Trophoblast cell (in vitro differentiated cells and primary cell): ENCODE measurements around the gene CIB1.
A peak's percentile ranks its signal among the peaks of the same experiment; 100 is the strongest.

Source experiments
- DNase-seq, 2 donors: peaks; one replicate each; pipeline ENCODE4 v3.0.0-alpha.2; 2016
- H2AFZ ChIP-seq: 2 replicates; pipeline ENCODE4 v1.6.1; 2013; ENCODE audit warnings: low read length, moderate library complexity, mild to moderate bottlenecking; ENCODE audit not compliant: insufficient read depth, poor library complexity
- H2AK5ac ChIP-seq: 2 replicates; pipeline ENCODE4 v1.6.1; 2013; ENCODE audit warnings: mild to moderate bottlenecking, low read length
- H2BK120ac ChIP-seq: 2 replicates; pipeline ENCODE4 v1.6.1; 2013; ENCODE audit warnings: low read length, mild to moderate bottlenecking, moderate library complexity; ENCODE audit not compliant: insufficient read depth, poor library complexity
- H2BK12ac ChIP-seq: 2 replicates; pipeline ENCODE4 v1.6.1; 2013; ENCODE audit warnings: mild to moderate bottlenecking, low read length, moderate library complexity
- H2BK5ac ChIP-seq: 2 replicates; pipeline ENCODE4 v1.6.1; 2013; ENCODE audit warnings: low read length, low read depth, moderate library complexity, mild to moderate bottlenecking; ENCODE audit not compliant: poor library complexity
- H3K14ac ChIP-seq: 2 replicates; pipeline ENCODE4 v1.6.1; 2013; ENCODE audit warnings: mild to moderate bottlenecking, low read length
- H3K18ac ChIP-seq: 2 replicates; pipeline ENCODE4 v1.6.1; 2013; ENCODE audit warnings: mild to moderate bottlenecking, low read length
- H3K23ac ChIP-seq: 2 replicates; pipeline ENCODE4 v1.6.1; 2013; ENCODE audit warnings: low read length
- H3K27ac ChIP-seq: 2 replicates; pipeline ENCODE4 v1.5.1; 2013; ENCODE audit warnings: low read depth, mild to moderate bottlenecking, inconsistent platforms, low read length, moderate library complexity
- H3K27me3 ChIP-seq: 2 replicates; pipeline ENCODE4 v1.6.1; 2013; ENCODE audit warnings: inconsistent platforms, mild to moderate bottlenecking, low read length, moderate library complexity; ENCODE audit not compliant: insufficient read depth
- H3K36me3 ChIP-seq, 2 experiments: 1 replicate in 1 of 2; 2 replicates in 1 of 2; pipeline ENCODE4 v1.6.1; 2013; ENCODE audit warnings: low read length in 2 of 2, mild to moderate bottlenecking in 2 of 2, moderate library complexity in 1 of 2; ENCODE audit not compliant: insufficient read depth in 2 of 2, control insufficient read depth in 1 of 2
- H3K4ac ChIP-seq: 2 replicates; pipeline ENCODE4 v1.6.1; 2013; ENCODE audit warnings: low read depth, mild to moderate bottlenecking, low read length, moderate library complexity
- H3K4me1 ChIP-seq, 2 experiments: 1 replicate in 1 of 2; 2 replicates in 1 of 2; pipeline ENCODE4 v1.6.1; 2013; ENCODE audit warnings: low read length in 2 of 2, mild to moderate bottlenecking in 2 of 2, moderate library complexity in 1 of 2; ENCODE audit not compliant: insufficient read depth in 2 of 2, control insufficient read depth in 1 of 2
- H3K4me2 ChIP-seq: 2 replicates; pipeline ENCODE4 v1.6.1; 2013; ENCODE audit warnings: inconsistent platforms, mild to moderate bottlenecking, low read length, moderate library complexity
- H3K4me3 ChIP-seq: 2 replicates; pipeline ENCODE4 v1.5.1; 2013; ENCODE audit warnings: mild to moderate bottlenecking, low read depth, low read length, inconsistent platforms
- H3K79me1 ChIP-seq: one replicate; pipeline ENCODE4 v1.6.1; 2013; ENCODE audit warnings: low read length
- H3K79me2 ChIP-seq: 2 replicates; pipeline ENCODE4 v1.6.1; 2013; ENCODE audit warnings: low read length, mild to moderate bottlenecking; ENCODE audit not compliant: control insufficient read depth, insufficient read depth, poor library complexity
- H3K9ac ChIP-seq: 2 replicates; pipeline ENCODE4 v1.6.1; 2013; ENCODE audit warnings: mild to moderate bottlenecking, low read length
- H3K9me3 ChIP-seq: 2 replicates; pipeline ENCODE4 v1.6.1; 2013; ENCODE audit warnings: low read depth, mild to moderate bottlenecking, control low read depth, inconsistent platforms, low read length; ENCODE audit not compliant: insufficient read depth
- H4K12ac ChIP-seq: 2 replicates; pipeline ENCODE4 v1.6.1; 2013; ENCODE audit warnings: low read depth, mild to moderate bottlenecking, low read length, moderate library complexity
- H4K8ac ChIP-seq: 2 replicates; pipeline ENCODE4 v1.6.1; 2013; ENCODE audit warnings: low read depth, mild to moderate bottlenecking, low read length, moderate library complexity
- H4K91ac ChIP-seq: one replicate; pipeline ENCODE4 v1.6.1; 2013; ENCODE audit warnings: low read depth, mild to moderate bottlenecking, low read length, moderate library complexity
- WGBS: extraction: QIAGEN DNeasy Blood & Tissue Kit; methylation state at CpG from one replicate; pipeline ENCODE4 v1.1.7; 2013; ENCODE audit warnings: missing lambda C conversion rate; ENCODE audit not compliant: insufficient read length, insufficient coverage; ENCODE audit errors: extremely low coverage; 5-methylcytosine and 5-hydroxymethylcytosine counted together

The CIB1 gene

GRCh38 chr15:90225047-90225446 is 8.7 kb downstream of the CIB1 start:
- H3K4me2 ChIP-seq: no peak overlapping the region
- H3K27me3 ChIP-seq: no peaks in the 10 kb centered on the region
- peaks cover 3% of the 10 kb centered on the region for H3K9me3 ChIP-seq
- H2BK120ac ChIP-seq: no peak overlapping the region
- no peak overlapping the region for H2AFZ ChIP-seq
- peaks cover 46 to 57% of the 10 kb centered on the region in 2 experiments for H3K36me3 ChIP-seq
- no peak overlapping the region for H3K23ac ChIP-seq
- no peak overlapping the region for H4K12ac ChIP-seq
- H3K4me3 ChIP-seq: no peak overlapping the region
- no peak overlapping the region for H2AK5ac ChIP-seq
- no peak overlapping the region for H3K18ac ChIP-seq
- WGBS: no CpG with 5 or more reads among the region's 17 CpGs
- no peaks in the 10 kb centered on the region for H3K4me1 ChIP-seq
- H3K14ac ChIP-seq: no peak overlapping the region
- H2BK12ac ChIP-seq: no peak overlapping the region
- H3K79me2 ChIP-seq: no peaks in the 10 kb centered on the region
- H3K4ac ChIP-seq: no peak overlapping the region
- no peak overlapping the region for H4K91ac ChIP-seq
- H4K8ac ChIP-seq: no peak overlapping the region
- no peak overlapping the region for H3K9ac ChIP-seq
- no peak for DNase-seq
- H3K27ac ChIP-seq: no peak overlapping the region
- no peaks in the 10 kb centered on the region for H3K79me1 ChIP-seq
- H2BK5ac ChIP-seq: no peak overlapping the region

- no peak overlapping the region for H2BK12ac ChIP-seq
- H3K14ac ChIP-seq: no peak overlapping the region
- peaks cover 3% of the 10 kb centered on the region for H3K9me3 ChIP-seq
- no peak overlapping the region for H3K27ac ChIP-seq
- no peak overlapping the region for H2AFZ ChIP-seq
- no peaks in the 10 kb centered on the region for H3K4me1 ChIP-seq
- no peak overlapping the region for H4K91ac ChIP-seq
- H4K8ac ChIP-seq: no peak overlapping the region
- no peaks in the 10 kb centered on the region for H3K79me1 ChIP-seq
- peaks cover 34 to 45% of the 10 kb centered on the region in 2 experiments for H3K36me3 ChIP-seq
- no peak overlapping the region for H3K23ac ChIP-seq
- no CpG with 5 or more reads among the region's 22 CpGs for WGBS
- H3K18ac ChIP-seq: no peak overlapping the region
- H3K4me3 ChIP-seq: no peak overlapping the region
- no peak overlapping the region for H2AK5ac ChIP-seq
- no peaks in the 10 kb centered on the region for H3K79me2 ChIP-seq
- H3K9ac ChIP-seq: no peak overlapping the region
- no peak overlapping the region for H3K4me2 ChIP-seq
- no peak for DNase-seq
- no peaks in the 10 kb centered on the region for H3K27me3 ChIP-seq
- H3K4ac ChIP-seq: no peak overlapping the region
- H2BK120ac ChIP-seq: no peak overlapping the region
- H4K12ac ChIP-seq: no peak overlapping the region
- no peak overlapping the region for H2BK5ac ChIP-seq
These were observed 10.1 kb downstream of the CIB1 start for GRCh38 chr15:90223441-90224165.

GRCh38 chr15:90222547-90222946 is 11.2 kb downstream of the CIB1 start:
- no peaks in the 10 kb centered on the region for H3K79me2 ChIP-seq
- H2BK12ac ChIP-seq: no peak overlapping the region
- WGBS: no CpG with 5 or more reads among the region's 2 CpGs

GRCh38 chr15:90221246-90221900 is 12.4 kb downstream of the CIB1 start:
- no peak overlapping the region for H2AK5ac ChIP-seq
- no peaks in the 10 kb centered on the region for H3K27me3 ChIP-seq
- no peak overlapping the region for H3K9ac ChIP-seq
- H2BK5ac ChIP-seq: no peak overlapping the region
- H4K91ac ChIP-seq: no peak overlapping the region
- H2BK12ac ChIP-seq: no peak overlapping the region
- no peaks in the 10 kb centered on the region for H3K4me1 ChIP-seq
- no peak overlapping the region for H2BK120ac ChIP-seq
- DNase-seq: peak; percentile 84 to 96
- H3K4me2 ChIP-seq: no peak overlapping the region
- no peaks in the 10 kb centered on the region for H3K79me2 ChIP-seq
- peaks cover 3% of the 10 kb centered on the region for H3K9me3 ChIP-seq
- H3K14ac ChIP-seq: no peak overlapping the region
- H4K12ac ChIP-seq: no peak overlapping the region
- H3K79me1 ChIP-seq: no peaks in the 10 kb centered on the region
- peaks cover 24 to 29% of the 10 kb centered on the region in 2 experiments for H3K36me3 ChIP-seq
- H4K8ac ChIP-seq: no peak overlapping the region
- H3K4me3 ChIP-seq: no peak overlapping the region
- no peak overlapping the region for H3K23ac ChIP-seq
- WGBS: no CpG with 5 or more reads among the region's 14 CpGs
- H2AFZ ChIP-seq: no peak overlapping the region
- no peak overlapping the region for H3K27ac ChIP-seq
- no peak overlapping the region for H3K4ac ChIP-seq
- no peak overlapping the region for H3K18ac ChIP-seq

More at GRCh38 chr15:90222547-90222946, 11.2 kb downstream of the CIB1 start:
- H3K79me1 ChIP-seq: no peaks in the 10 kb centered on the region
- H3K23ac ChIP-seq: no peak overlapping the region
- H3K4me2 ChIP-seq: no peak overlapping the region
- no peak overlapping the region for H3K27ac ChIP-seq
- H3K9ac ChIP-seq: no peak overlapping the region
- no peak overlapping the region for H3K14ac ChIP-seq
- H4K91ac ChIP-seq: no peak overlapping the region
- H3K9me3 ChIP-seq: peaks cover 3% of the 10 kb centered on the region
- no peak overlapping the region for H2AFZ ChIP-seq
- H4K8ac ChIP-seq: no peak overlapping the region
- no peak overlapping the region for H3K4ac ChIP-seq
- no peak overlapping the region for H3K4me3 ChIP-seq
- H3K36me3 ChIP-seq: peaks cover 25 to 34% of the 10 kb centered on the region in 2 experiments
- no peak overlapping the region for H2AK5ac ChIP-seq
- no peak overlapping the region for H4K12ac ChIP-seq
- H3K27me3 ChIP-seq: no peaks in the 10 kb centered on the region
- no peaks in the 10 kb centered on the region for H3K4me1 ChIP-seq
- H2BK5ac ChIP-seq: no peak overlapping the region
- no peak for DNase-seq
- H2BK120ac ChIP-seq: no peak overlapping the region
- H3K18ac ChIP-seq: no peak overlapping the region
